CD14-positive monocyte (primary cell): ENCODE measurements around the gene PCCA. TPM values are rescaled to one million over a fixed set of nuclear protein-coding genes. Genes with fewer than 3 reads are reported as not detected.

Source experiments
- DNase-seq, 3 donors: peaks; one replicate each; pipeline ENCODE4 v3.0.0-alpha.2; 2011 to 2022
- H2AFZ ChIP-seq: 2 replicates; pipeline ENCODE4 v1.6.0; 2012; ENCODE audit warnings: mild to moderate bottlenecking, low read depth, low read length, inconsistent platforms; ENCODE audit not compliant: insufficient read depth, poor library complexity, severe bottlenecking
- H3K27ac ChIP-seq, 2 donors: 1 replicate in 1 of 2; 2 replicates in 1 of 2; pipeline ENCODE4 v1.5.1; 2012 to 2013; ENCODE audit warnings: low read length in 2 of 2, control low read depth in 1 of 2, inconsistent platforms in 1 of 2, low read depth in 1 of 2, mild to moderate bottlenecking in 1 of 2
- H3K27me3 ChIP-seq, 2 donors: one replicate each; pipeline versions ENCODE4 v1.6.0 to v1.6.1; 2011 to 2013; ENCODE audit warnings: low read length in 2 of 2; ENCODE audit not compliant: control insufficient read depth in 2 of 2, insufficient read depth in 2 of 2
- H3K36me3 ChIP-seq, 2 donors: replicated peaks in 1 of 2; 1 replicate in 1 of 2; 2 replicates in 1 of 2; pipeline versions ENCODE4 v1.5.1 to v1.6.1; 2012 to 2013; ENCODE audit warnings: low read length in 2 of 2, control low read depth in 1 of 2, inconsistent platforms in 1 of 2, mild to moderate bottlenecking in 1 of 2; ENCODE audit not compliant: insufficient read depth in 2 of 2, control insufficient read depth in 1 of 2
- H3K4me1 ChIP-seq, 2 donors: 1 replicate in 1 of 2; 2 replicates in 1 of 2; pipeline versions ENCODE4 v1.5.1 to v1.6.1; 2012 to 2013; ENCODE audit warnings: low read length in 2 of 2, control low read depth in 1 of 2, inconsistent platforms in 1 of 2, mild to moderate bottlenecking in 1 of 2, moderate library complexity in 1 of 2; ENCODE audit not compliant: insufficient read depth in 2 of 2, control insufficient read depth in 1 of 2
- H3K4me2 ChIP-seq: replicated peaks from 2 replicates; pipeline ENCODE3; 2012; ENCODE audit warnings: low read length, moderate library complexity, mild to moderate bottlenecking; ENCODE audit not compliant: poor library complexity, severe bottlenecking; ENCODE audit errors: extremely low read depth
- H3K4me3 ChIP-seq, 3 experiments: fragments of 200-600 bp in 1 of 3; sonication (generic) in 1 of 3; replicated peaks in 1 of 3; 1 replicate in 2 of 3; 2 replicates in 1 of 3; pipeline ENCODE4 v1.5.1; 2011 to 2013; ENCODE audit warnings: low read length in 3 of 3, mild to moderate bottlenecking in 3 of 3, control low read depth in 2 of 3, low read depth in 2 of 3, inconsistent platforms in 1 of 3, moderate library complexity in 1 of 3
- H3K79me2 ChIP-seq: 2 replicates; pipeline ENCODE4 v1.6.0; 2012; ENCODE audit warnings: mild to moderate bottlenecking, control low read depth, inconsistent platforms, low read length, moderate library complexity; ENCODE audit not compliant: insufficient read depth
- H3K9ac ChIP-seq: 2 replicates; pipeline ENCODE4 v1.6.0; 2017; ENCODE audit warnings: low read length, mild to moderate bottlenecking; ENCODE audit not compliant: insufficient read depth, poor library complexity, severe bottlenecking
- H3K9me3 ChIP-seq, 2 donors: replicated peaks in 1 of 2; 1 replicate in 1 of 2; 2 replicates in 1 of 2; pipeline versions ENCODE4 v1.5.1 to v1.6.1; 2012 to 2013; ENCODE audit warnings: low read length in 2 of 2, control low read depth in 1 of 2; ENCODE audit not compliant: control insufficient read depth in 1 of 2, insufficient read depth in 1 of 2
- H4K20me1 ChIP-seq: 2 replicates; pipeline ENCODE4 v1.6.0; 2012; ENCODE audit warnings: mild to moderate bottlenecking, low read length, control low read depth, moderate library complexity; ENCODE audit not compliant: insufficient read depth
- H3K27ac Mint-ChIP-seq, 7 donors: one replicate each; pipeline ENCODE4 v1.8.0; 2020; ENCODE audit warnings: mild to moderate bottlenecking in 7 of 7, mixed read lengths in 7 of 7, moderate library complexity in 6 of 7, inconsistent platforms in 2 of 7
- H3K27me3 Mint-ChIP-seq, 3 donors: one replicate each; pipeline ENCODE4 v1.8.0; 2021 to 2022; ENCODE audit warnings: low read depth in 3 of 3, mild to moderate bottlenecking in 3 of 3, mixed read lengths in 3 of 3, moderate library complexity in 3 of 3, inconsistent platforms in 1 of 3
- H3K36me3 Mint-ChIP-seq, 2 donors: one replicate each; pipeline ENCODE4 v1.8.0; 2020; ENCODE audit warnings: mixed read lengths in 2 of 2, inconsistent platforms in 1 of 2, mild to moderate bottlenecking in 1 of 2
- H3K4me1 Mint-ChIP-seq: one replicate; pipeline ENCODE4 v1.8.0; 2020; ENCODE audit warnings: mild to moderate bottlenecking, mixed read lengths
- H3K4me3 Mint-ChIP-seq, 2 donors: one replicate each; pipeline ENCODE4 v1.8.0; 2020; ENCODE audit warnings: mild to moderate bottlenecking in 2 of 2, mixed read lengths in 2 of 2, moderate library complexity in 1 of 2
- H3K9me3 Mint-ChIP-seq, 7 donors: one replicate each; pipeline ENCODE4 v1.8.0; 2020 to 2022; ENCODE audit warnings: mixed read lengths in 7 of 7, mild to moderate bottlenecking in 6 of 7, moderate library complexity in 6 of 7, inconsistent platforms in 2 of 7
- CTCF ChIP-seq: fragments of 200-600 bp; IDR thresholded peaks from one replicate; pipeline ENCODE4 v1.8.0; 2022; ENCODE audit warnings: antibody characterized with exemption, mild to moderate bottlenecking
- WGBS: methylation state at CpG from one replicate; pipeline ENCODE4 v1.1.5; 2013; ENCODE audit warnings: missing lambda C conversion rate; ENCODE audit not compliant: insufficient coverage; 5-methylcytosine and 5-hydroxymethylcytosine counted together
- intact Hi-C, 2 donors: fragments of 100-400 bp; cut with micrococcal nuclease; formaldehyde crosslinking; loops; one replicate each; pipeline versions ENCODE4 v1.15.0 to v1.15.1; 2023
- polyA plus RNA-seq, 3 donors: library from polyadenylated mRNA; depleted of rRNA in 1 of 3; unstranded in 2 of 3; stranded (reverse) in 1 of 3; fragments of 300-500 nt in 2 of 3; fragments of >200 nt in 1 of 3; fragmentation: Illumina TruSeq in 2 of 3; gene quantifications; 1 replicate in 2 of 3; 2 replicates in 1 of 3; pipeline ENCODE4 v1.2.3, GENCODE V29; 2012 to 2021

Gene PCCA
- polyA plus RNA-seq, 3 donors = 4.4 to 13.5 (median 11.9) TPM

- H3K9ac ChIP-seq = no peak overlapping the region
- H2AFZ ChIP-seq = no peak overlapping the region
- no peak overlapping the region for H3K4me3 ChIP-seq
- peaks cover 1 to 10% of the 10 kb centered on the region in 2 donors for H3K36me3 Mint-ChIP-seq
- H3K79me2 ChIP-seq = no peaks in the 10 kb centered on the region
- H3K27ac Mint-ChIP-seq = no peak overlapping the region
- WGBS = no CpG with 5 or more reads among the region's 1 CpG
- intact Hi-C loops = no loop called here
- no peaks in the 10 kb centered on the region for H3K27me3 ChIP-seq
- H4K20me1 ChIP-seq = no peaks in the 10 kb centered on the region
- H3K27ac ChIP-seq = no peak overlapping the region
- H3K9me3 Mint-ChIP-seq = peaks cover 7 to 14% (median 11%) of the 10 kb centered on the region in 7 donors
- TF ChIP-seq CTCF = no peak
- no peaks in the 10 kb centered on the region for H3K36me3 ChIP-seq
- H3K4me3 Mint-ChIP-seq = no peak overlapping the region
- no peaks in the 10 kb centered on the region for H3K4me1 Mint-ChIP-seq
- DNase-seq = no peak
- H3K4me2 ChIP-seq = no peak overlapping the region
- H3K4me1 ChIP-seq = no peaks in the 10 kb centered on the region
- H3K27me3 Mint-ChIP-seq = peaks cover 0 to 3% (median 0%) of the 10 kb centered on the region in 3 donors
- H3K9me3 ChIP-seq = peaks cover 0 to 10% of the 10 kb centered on the region in 2 donors
Measured at GRCh38 chr13:100460266-100460665, 371.4 kb downstream of the PCCA start.

- Mint-ChIP-seq H3K27ac (no peak overlapping the region), H3K27me3 (peaks cover 0 to 3% (median 0%) of the 10 kb centered on the region in 3 donors), H3K36me3 (peaks cover 1 to 10% of the 10 kb centered on the region in 2 donors), H3K9me3 (peaks cover 7 to 14% (median 10%) of the 10 kb centered on the region in 7 donors), H3K4me1 (no peaks in the 10 kb centered on the region), H3K4me3 (no peak overlapping the region)
- Histone ChIP-seq H4K20me1 (no peaks in the 10 kb centered on the region), H3K9ac (no peak overlapping the region), H3K36me3 (no peaks in the 10 kb centered on the region), H3K4me3 (no peak overlapping the region), H3K79me2 (no peaks in the 10 kb centered on the region), H3K27me3 (no peaks in the 10 kb centered on the region), H3K4me1 (no peaks in the 10 kb centered on the region), H2AFZ (no peak overlapping the region), H3K9me3 (peaks cover 0 to 10% of the 10 kb centered on the region in 2 donors), H3K27ac (no peak overlapping the region), H3K4me2 (no peak overlapping the region)
- no CpG with 5 or more reads among the region's 2 CpGs for WGBS
- no peak for TF ChIP-seq CTCF
- intact Hi-C loops = no loop called here
- DNase-seq = no peak
Measured at GRCh38 chr13:100460791-100461190, 371.9 kb downstream of the PCCA start.
